ENCODE measurements around the gene KIR3DL2. TPM values are rescaled to one million over a fixed set of nuclear protein-coding genes. Genes with fewer than 3 reads are reported as not detected.

Gene KIR3DL2
- total RNA-seq, 1 donor from 2014 or later = not detected

Other genes with a start within 250 kb of the KIR3DL2 start
- not detected in 2 replicates for gene LILRB1, start 220.0 kb upstream of the KIR3DL2 start, total RNA-seq
- not detected in 2 replicates for gene LILRB4, start 187.5 kb upstream of the KIR3DL2 start, total RNA-seq
- gene KIR3DL3, start 126.0 kb upstream of the KIR3DL2 start, total RNA-seq = not detected in 2 replicates
- not detected in 2 replicates for gene KIR2DL3, start 111.9 kb upstream of the KIR3DL2 start, total RNA-seq
- not detected in 2 replicates for gene KIR2DL1, start 80.7 kb upstream of the KIR3DL2 start, total RNA-seq
- not detected in 2 replicates for gene KIR2DL4, start 46.8 kb upstream of the KIR3DL2 start, total RNA-seq
- not detected in 2 replicates for gene KIR3DL1, start 34.0 kb upstream of the KIR3DL2 start, total RNA-seq
- gene KIR2DS4, start 17.8 kb upstream of the KIR3DL2 start, total RNA-seq = not detected in 2 replicates
- not detected in 2 replicates for gene FCAR, start 23.8 kb downstream of the KIR3DL2 start, total RNA-seq
- not detected in 2 replicates for gene NCR1, start 55.7 kb downstream of the KIR3DL2 start, total RNA-seq
- gene NLRP7, start 97.1 kb downstream of the KIR3DL2 start, total RNA-seq = not detected in 2 replicates
- gene NLRP2, start 115.9 kb downstream of the KIR3DL2 start, total RNA-seq = not detected in 2 replicates
- not detected in 2 replicates for gene GP6, start 187.8 kb downstream of the KIR3DL2 start, total RNA-seq
- 4.9 and 9.4 TPM in 2 replicates for gene RDH13, start 212.7 kb downstream of the KIR3DL2 start, total RNA-seq
- 0.78 and 1.4 TPM in 2 replicates for gene EPS8L1, start 225.4 kb downstream of the KIR3DL2 start, total RNA-seq

Data from myocyte (in vitro differentiated cells).